ENCODE results near the gene ESPL1. TPM values are rescaled to one million over a fixed set of nuclear protein-coding genes. Genes with fewer than 3 reads are reported as not detected.

The ESPL1 gene
- total RNA-seq, 2 donors from 2014 or later, result 0.55 to 6.1 TPM

DNA sequence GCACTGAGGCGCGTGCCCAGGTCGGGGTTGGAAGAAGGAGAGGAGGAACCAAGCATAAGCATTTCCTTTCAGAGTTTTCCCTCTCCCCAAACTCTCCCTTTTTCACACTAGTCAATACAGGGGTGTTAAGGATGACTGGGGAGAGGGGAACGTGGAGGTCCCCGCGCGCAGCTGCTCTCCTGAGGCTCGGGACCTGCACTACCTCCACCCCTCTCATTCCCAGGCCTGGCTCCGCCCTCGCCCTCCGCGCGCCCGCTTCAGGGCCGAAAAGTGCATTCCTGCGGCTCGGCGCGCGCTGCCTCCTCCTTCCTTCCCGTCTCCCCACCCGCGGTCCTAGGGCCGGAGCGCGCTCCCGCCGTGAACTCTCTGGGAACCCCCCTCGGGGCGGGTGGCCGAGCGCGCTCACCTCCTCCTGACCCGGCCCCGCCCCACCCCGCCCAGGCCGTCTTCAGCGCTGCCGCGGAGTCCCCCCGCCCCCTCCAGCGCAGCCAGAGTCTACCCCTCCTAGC, 47.4 kb upstream of the ESPL1 start:
- Histone ChIP-seq H3K36me3 (no peaks in the 10 kb centered on the region), H3K4me3 (peak overlapping the region; percentile 48 to 70), H3K27me3 (replicated peaks; ENCODE audit: insufficient read depth) (no peaks in the 10 kb centered on the region), H3K4me1 (replicated peaks) (peaks cover 40% of the 10 kb centered on the region), H3K27ac (peak overlapping the region; percentile 97 to 99), H3K9me3 (no peaks in the 10 kb centered on the region)
- 2% methylated on average over 41 of the region's 42 CpGs for WGBS
- TF ChIP-seq POLR2A (IDR thresholded peaks at IDR 0.05) (peak; percentile 6), POLR2AphosphoS5 (IDR thresholded peaks at IDR 0.05) (peak; percentile 75), CTCF (IDR thresholded peaks at IDR 0.05) (no peak)
- DNase-seq (ENCODE audit: low spot score), result peak; percentile 84
- intact Hi-C loops (cut with DNase I), result no loop called here

DNA sequence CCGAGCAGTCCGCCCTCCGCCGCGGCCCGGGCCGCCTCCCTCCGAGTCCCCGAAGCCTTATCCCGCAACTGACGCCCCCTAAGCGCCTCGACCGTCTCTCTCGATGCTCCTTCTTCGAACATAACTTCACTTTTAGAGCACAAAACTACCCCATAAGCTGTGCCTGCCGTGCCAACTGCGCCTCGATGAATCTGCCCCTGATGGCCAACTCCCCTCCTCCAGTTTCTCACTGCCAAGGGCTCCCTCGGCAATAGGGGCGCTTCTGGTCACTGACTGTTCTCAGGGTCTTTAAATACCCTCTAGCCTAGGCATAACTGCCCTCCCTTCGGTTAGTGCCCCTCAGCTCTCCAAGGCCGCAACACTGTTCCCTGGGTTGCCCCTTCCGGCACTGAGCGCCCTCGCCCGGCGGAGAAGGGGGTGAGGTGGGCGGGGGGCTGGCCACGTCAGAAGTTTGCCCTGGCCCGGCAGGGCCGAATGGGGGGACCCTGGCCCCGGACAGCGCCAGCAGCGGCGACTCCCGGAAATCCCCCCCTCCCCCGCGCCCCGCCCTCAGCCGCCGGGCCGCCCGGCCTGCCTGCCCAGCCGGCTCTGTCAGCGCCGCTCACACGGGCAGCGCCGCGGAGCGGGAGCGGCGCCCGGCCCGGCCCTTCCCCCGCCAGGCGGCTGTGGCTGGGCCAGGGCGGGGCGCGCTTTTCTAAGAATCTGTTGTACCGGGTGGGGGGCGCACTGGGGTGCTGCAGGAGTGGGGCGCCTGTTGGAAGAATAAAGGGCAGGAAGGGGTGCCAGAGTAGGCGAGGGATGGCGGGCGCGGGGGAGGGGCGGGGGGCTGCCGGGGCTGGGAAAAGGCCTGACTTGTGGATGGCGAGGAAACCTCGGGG, 46.7 kb upstream of the ESPL1 start:
- Histone ChIP-seq H3K4me3 (peak overlapping the region; percentile 48 to 70), H3K9me3 (no peaks in the 10 kb centered on the region), H3K4me1 (replicated peaks) (peaks cover 39% of the 10 kb centered on the region), H3K27me3 (replicated peaks; ENCODE audit: insufficient read depth) (no peaks in the 10 kb centered on the region), H3K36me3 (no peaks in the 10 kb centered on the region), H3K27ac (peak overlapping the region; percentile 97 to 99)
- peak; percentile 77 for DNase-seq (ENCODE audit: low spot score)
- intact Hi-C loops (cut with DNase I), result no loop called here
- WGBS, result under 1% methylated on average over 46 of the region's 72 CpGs
- TF ChIP-seq POLR2AphosphoS5 (IDR thresholded peaks at IDR 0.05), result peak; percentile 22
- peak in 2 of 4 experiments; percentile 21 for TF ChIP-seq CTCF (IDR thresholded peaks at IDR 0.05)
- TF ChIP-seq POLR2A (IDR thresholded peaks at IDR 0.05), result peak; percentile 15

DNA sequence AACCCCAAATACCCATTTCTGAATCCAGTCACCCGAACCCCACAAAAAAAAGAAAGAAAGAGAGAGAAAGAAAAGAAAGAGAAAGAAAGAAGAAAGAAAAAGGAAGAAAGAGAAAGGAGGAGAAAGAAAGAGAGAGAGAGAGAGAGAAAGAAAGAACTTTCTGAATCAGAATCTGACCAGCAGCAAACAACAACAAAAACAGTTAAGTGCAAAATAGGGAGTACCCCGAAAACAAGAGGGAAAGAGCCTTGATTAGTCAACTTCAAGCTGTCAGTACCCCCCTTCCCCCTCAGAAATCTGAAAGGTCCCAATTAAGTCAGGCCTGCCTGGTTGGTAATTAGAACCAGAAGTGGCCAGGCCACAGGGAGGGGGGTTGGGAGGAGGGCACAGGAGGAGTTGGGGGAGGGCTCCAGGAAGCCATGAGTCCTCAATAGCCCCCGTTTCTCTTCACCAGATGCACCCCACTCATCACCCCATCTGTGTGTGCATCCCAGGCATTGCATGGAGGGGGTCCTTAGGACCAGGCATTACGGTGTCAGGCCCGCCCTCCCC, 45.9 kb upstream of the ESPL1 start:
- 30% methylated on average over 5 of the region's 5 CpGs for WGBS
- no peaks in the 10 kb centered on the region for H3K27me3 ChIP-seq (replicated peaks; ENCODE audit: insufficient read depth)
- no peak for TF ChIP-seq POLR2A (IDR thresholded peaks at IDR 0.05)
- TF ChIP-seq CTCF (IDR thresholded peaks at IDR 0.05), result no peak
- no peak for TF ChIP-seq POLR2AphosphoS5 (IDR thresholded peaks at IDR 0.05)
- no peak for DNase-seq (ENCODE audit: low spot score)
- H3K4me3 ChIP-seq, result peak overlapping the region; percentile 48 to 70
- H3K27ac ChIP-seq, result peak overlapping the region; percentile 97 to 99
- no peaks in the 10 kb centered on the region for H3K9me3 ChIP-seq
- H3K36me3 ChIP-seq, result no peaks in the 10 kb centered on the region
- intact Hi-C loops (cut with DNase I), result no loop called here
- peaks cover 34% of the 10 kb centered on the region for H3K4me1 ChIP-seq (replicated peaks)

- no peak for DNase-seq (ENCODE audit: low spot score)
- H3K27ac ChIP-seq, result peak overlapping the region; percentile 97 to 99
- 40% methylated on average over 4 of the region's 4 CpGs for WGBS
- no peaks in the 10 kb centered on the region for H3K9me3 ChIP-seq
- intact Hi-C loops (cut with DNase I), result no loop called here
- no peaks in the 10 kb centered on the region for H3K36me3 ChIP-seq
- H3K4me3 ChIP-seq, result no peak overlapping the region
- H3K4me1 ChIP-seq (replicated peaks), result peaks cover 31% of the 10 kb centered on the region
- TF ChIP-seq POLR2AphosphoS5 (IDR thresholded peaks at IDR 0.05) (no peak), POLR2A (IDR thresholded peaks at IDR 0.05) (no peak), CTCF (IDR thresholded peaks at IDR 0.05) (no peak)
- no peaks in the 10 kb centered on the region for H3K27me3 ChIP-seq (replicated peaks; ENCODE audit: insufficient read depth)
Observed at GRCh38 chr12:53222806-53223261, 45.3 kb upstream of the ESPL1 start.

Data from prostate gland (tissue), 2 donors.